ENCODE results near the gene USP49. TPM values are rescaled to one million over a fixed set of nuclear protein-coding genes. Genes with fewer than 3 reads are reported as not detected.

Gene USP49
- total and polyA plus RNA-seq, 2 of the 4 experiments (the other 2 are of a cell fraction), result 1.4 to 2.1 TPM

- no peaks in the 10 kb centered on the region for H4K20me1 ChIP-seq (ENCODE audit: insufficient read depth, low read length)
- H3K27ac ChIP-seq (ENCODE audit: insufficient read depth, low read length), result peak overlapping the region; percentile 94
- peak overlapping the region; percentile 93 for H2AK9ac ChIP-seq (replicated peaks; ENCODE audit: low read depth, low read length, poor library complexity)
- peak overlapping the region; percentile 93 for H2BK5ac ChIP-seq (ENCODE audit: low read depth, low read length, poor library complexity, severe bottlenecking)
- H3K4me3 ChIP-seq (ENCODE audit: insufficient read depth, low read depth, low read length), result peak overlapping the region; percentile 97
- H4K8ac ChIP-seq (ENCODE audit: low read depth in 2 of 2, low read length in 2 of 2), result peak overlapping the region; percentile 94 to 97; a peak in 3 of 4 replicates
- H2BK120ac ChIP-seq (ENCODE audit: low read depth, low read length), result no peak overlapping the region
- peak overlapping the region; percentile 38; the same call in 1 of the 2 replicates for H3K18ac ChIP-seq (ENCODE audit: low read depth, low read length)
- peak overlapping the region; percentile 73 for H3K14ac ChIP-seq (replicated peaks; ENCODE audit: low read depth, low read length)
- H4K91ac ChIP-seq (ENCODE audit: insufficient read depth, low read depth, low read length), result peak overlapping the region; percentile 78
- ChIA-PET CTCF (interaction anchor here (0.5 to 2.9 kb wide), 12 partner anchors 16 to 260 kb away, joined by 3 to 9 read pairs (median 4); partner anchors contain the start of genes BYSL and MED20), POLR2A (ENCODE audit: unreplicated experiment) (interaction anchor here (1.0 kb wide), 1 partner anchor 264 kb away, joined by 3 read pairs; the partner anchor contains the start of gene TAF8)
- peak overlapping the region; percentile 93 for H3K4me2 ChIP-seq (ENCODE audit: low read depth, low read length)
- H3K9me1 ChIP-seq (ENCODE audit: insufficient read depth, low read length), result peaks cover 3% of the 10 kb centered on the region; the same call in 1 of the 2 replicates
- peak overlapping the region; percentile 80 for H3K56ac ChIP-seq (ENCODE audit: extremely low read depth, insufficient read depth, low read length)
- dilution Hi-C loops (cut with HindIII; ENCODE audit: low sequenced_read_pairs, unreplicated experiment) (no loop called here), intact Hi-C loops (cut with micrococcal nuclease) (loop anchor here (2.0 to 10.0 kb wide), 3 partner anchors 134 to 428 kb away; partner anchors contain the start of genes BYSL, MED20 and MRPS10), in situ Hi-C loops (cut with MboI; ENCODE audit: low sequenced_read_pairs) (loop anchor here (10.0 kb wide), 1 partner anchor 148 kb away; no protein-coding TSS in a partner anchor)
- peak overlapping the region; percentile 88 for H3K4ac ChIP-seq (ENCODE audit: low read depth, low read length)
- peak overlapping the region; percentile 88 for H3K9ac ChIP-seq (ENCODE audit: low read depth, low read length)
- H4K5ac ChIP-seq (ENCODE audit: low read depth, low read length), result peak overlapping the region; percentile 72
- peaks cover 7% of the 10 kb centered on the region for H3K4me1 ChIP-seq (ENCODE audit: control insufficient read depth, insufficient read depth, low read length)
- H3K79me1 ChIP-seq (ENCODE audit: low read depth in 1 of 2, low read length in 2 of 2), result peaks cover 22 to 33% of the 10 kb centered on the region in 2 experiments
- H3K36me3 ChIP-seq (ENCODE audit: control insufficient read depth, insufficient read depth, low read length), result peaks cover 10% of the 10 kb centered on the region
- H3K23ac ChIP-seq (ENCODE audit: low read depth, low read length), result peak overlapping the region; percentile 98
- ATAC-seq (ENCODE audit: low read depth), result peak; percentile 91
- no TSS peak for BruUV-seq (replicated peaks)
- no peak overlapping the region for H2BK20ac ChIP-seq (ENCODE audit: low read depth, low read length)
- H2AFZ ChIP-seq (replicated peaks; ENCODE audit: low read length, poor library complexity), result peak overlapping the region; percentile 94
- no peaks in the 10 kb centered on the region for H3K27me3 ChIP-seq (ENCODE audit: control insufficient read depth, insufficient read depth, low read length)
- WGBS, 2 experiments (ENCODE audit: extremely low coverage in 2 of 2, insufficient read length in 1 of 2), result 0% methylated on average over 24 of the region's 58 CpGs; no CpG with 5 or more reads in 1 of the 2 experiments
- H2BK15ac ChIP-seq (ENCODE audit: low read depth, low read length), result no peak overlapping the region
- peak; percentile 61 for DNase-seq
- peak overlapping the region; percentile 87 for H2AK5ac ChIP-seq (ENCODE audit: low read depth, low read length)
- no peaks in the 10 kb centered on the region for H3K9me3 ChIP-seq (ENCODE audit: control insufficient read depth, insufficient read depth, low read length)
- TF ChIP-seq MAZ (IDR thresholded peaks at IDR 0.05; ENCODE audit: borderline replicate concordance, low read depth, low read length), result peak; percentile 80; the same call in 1 of the 2 replicates
- no peak for TF ChIP-seq NFE2L2 (IDR thresholded peaks at IDR 0.05; ENCODE audit: low read depth, low read length)
- peak; percentile 66 for TF ChIP-seq RAD21 (IDR thresholded peaks at IDR 0.05; ENCODE audit: low read length)
- peak; percentile 18; the same call in 1 of the 2 replicates for TF ChIP-seq MXI1 (IDR thresholded peaks at IDR 0.05; ENCODE audit: borderline replicate concordance, low read depth, low read length)
- TF ChIP-seq FOS (IDR thresholded peaks at IDR 0.05; ENCODE audit: low read depth, low read length), result no peak
- TF ChIP-seq RCOR1 (IDR thresholded peaks at IDR 0.05; ENCODE audit: insufficient replicate concordance, low read length), result no peak
- TF ChIP-seq CHD1 (IDR thresholded peaks at IDR 0.05; ENCODE audit: low read depth, low read length), result no peak
- TF ChIP-seq CEBPB (IDR thresholded peaks at IDR 0.05; ENCODE audit: low read depth, low read length), result no peak
- no peak for TF ChIP-seq ELK1 (IDR thresholded peaks at IDR 0.05; ENCODE audit: borderline replicate concordance, low read depth, low read length)
- peak; percentile 54 for TF ChIP-seq SMC3 (IDR thresholded peaks at IDR 0.05; ENCODE audit: low read depth, low read length)
- TF ChIP-seq USF2 (IDR thresholded peaks at IDR 0.05; ENCODE audit: low read depth, low read length), result no peak
- no peak for TF ChIP-seq MAFK (IDR thresholded peaks at IDR 0.05; ENCODE audit: low read depth, low read length)
- TF ChIP-seq RFX5 (IDR thresholded peaks at IDR 0.05; ENCODE audit: low read depth, low read length), result no peak
- TF ChIP-seq POLR2A (IDR thresholded peaks at IDR 0.05; ENCODE audit: low read depth, low read length), result no peak
- TF ChIP-seq BHLHE40 (IDR thresholded peaks at IDR 0.05; ENCODE audit: low read depth, low read length), result no peak
Measured at GRCh38 chr6:41786451-41787218, 108.5 kb downstream of the USP49 start.

Measured in IMR-90 (cell line).